Measurements from ENCODE around the gene SULT4A1.

DNA sequence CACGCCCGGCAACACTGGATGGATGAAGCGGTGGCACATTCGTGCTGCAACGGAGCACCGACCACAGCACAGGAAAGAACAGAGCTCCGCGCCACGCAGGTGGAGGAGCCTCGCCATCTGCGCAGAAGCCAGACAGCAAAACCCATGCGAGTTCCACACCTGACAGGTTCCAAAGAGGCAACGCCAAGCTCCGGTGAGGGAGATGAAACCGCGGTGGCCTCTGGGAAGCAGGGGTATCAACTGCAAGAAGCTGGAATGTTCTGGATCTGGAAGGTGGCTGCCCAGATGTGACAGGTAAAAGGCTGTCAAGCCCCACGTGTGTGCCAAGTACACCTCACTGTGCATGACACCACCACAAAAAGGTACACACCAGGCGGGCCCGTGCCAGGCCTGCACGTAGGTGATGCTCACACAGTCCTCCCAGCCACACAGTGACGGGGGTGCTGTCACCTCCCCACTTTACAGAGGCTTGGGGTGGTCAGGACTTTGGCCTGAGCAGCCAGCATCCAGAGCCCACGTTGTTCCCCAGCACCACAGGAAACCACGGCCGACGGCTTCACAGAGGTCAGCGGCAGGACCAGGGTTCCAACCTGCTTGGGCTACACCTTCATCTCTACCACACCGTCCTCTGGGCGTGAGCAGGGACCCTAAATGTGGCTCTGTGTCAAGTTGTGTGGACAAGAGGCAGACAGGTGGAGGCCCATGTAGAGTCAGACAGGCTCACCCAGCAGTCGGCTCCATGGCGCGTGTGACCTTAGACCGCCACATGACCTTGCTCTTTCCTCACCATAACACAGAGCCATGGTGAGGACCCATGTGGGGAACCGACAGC lies 30.5 kb downstream of the SULT4A1 start:
- TF ChIP-seq, protein P1, sequence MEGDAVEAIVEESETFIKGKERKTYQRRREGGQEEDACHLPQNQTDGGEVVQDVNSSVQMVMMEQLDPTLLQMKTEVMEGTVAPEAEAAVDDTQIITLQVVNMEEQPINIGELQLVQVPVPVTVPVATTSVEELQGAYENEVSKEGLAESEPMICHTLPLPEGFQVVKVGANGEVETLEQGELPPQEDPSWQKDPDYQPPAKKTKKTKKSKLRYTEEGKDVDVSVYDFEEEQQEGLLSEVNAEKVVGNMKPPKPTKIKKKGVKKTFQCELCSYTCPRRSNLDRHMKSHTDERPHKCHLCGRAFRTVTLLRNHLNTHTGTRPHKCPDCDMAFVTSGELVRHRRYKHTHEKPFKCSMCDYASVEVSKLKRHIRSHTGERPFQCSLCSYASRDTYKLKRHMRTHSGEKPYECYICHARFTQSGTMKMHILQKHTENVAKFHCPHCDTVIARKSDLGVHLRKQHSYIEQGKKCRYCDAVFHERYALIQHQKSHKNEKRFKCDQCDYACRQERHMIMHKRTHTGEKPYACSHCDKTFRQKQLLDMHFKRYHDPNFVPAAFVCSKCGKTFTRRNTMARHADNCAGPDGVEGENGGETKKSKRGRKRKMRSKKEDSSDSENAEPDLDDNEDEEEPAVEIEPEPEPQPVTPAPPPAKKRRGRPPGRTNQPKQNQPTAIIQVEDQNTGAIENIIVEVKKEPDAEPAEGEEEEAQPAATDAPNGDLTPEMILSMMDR (IDR thresholded peaks at IDR 0.05): no peak
- TF ChIP-seq POLR2A (IDR thresholded peaks at IDR 0.05): no peak
